K562 (cell line): ENCODE results near the gene PKLR. TPM values are rescaled to one million over a fixed set of nuclear protein-coding genes. Genes with fewer than 3 reads are reported as not detected.
A peak's percentile ranks its signal among the peaks of the same experiment; 100 is the strongest.

Experiments used
- HMBOX1 ChIP-seq: sonication (generic); IDR thresholded peaks from 2 replicates; pipeline ENCODE4 v1.6.1; 2016
- IRF9 ChIP-seq: fragments of 450-650 bp; IDR thresholded peaks from 2 replicates; pipeline ENCODE4 v1.6.1; 2016; ENCODE audit warnings: missing biosample characterization, missing genetic modification characterization
- L3MBTL2 ChIP-seq: fragments of 450-650 bp; IDR thresholded peaks from 2 replicates; pipeline ENCODE4 v1.6.1; 2016; ENCODE audit warnings: mild to moderate bottlenecking, moderate library complexity
- MAFK ChIP-seq: IDR thresholded peaks from 2 replicates; pipeline ENCODE4 v1.6.1; 2011; ENCODE audit warnings: low read length, improper control_type of control experiment
- RBM22 ChIP-seq: fragments of 200-400 bp; formaldehyde crosslinking; IDR thresholded peaks from 2 replicates; pipeline ENCODE4 v1.6.1; 2018; ENCODE audit warnings: low read length, low read depth; ENCODE audit not compliant: poor library complexity, severe bottlenecking
- SMAD3 ChIP-seq: fragments of 450-650 bp; formaldehyde crosslinking; conservative IDR thresholded peaks from 2 replicates; pipeline ENCODE4 v1.4.0; 2020; ENCODE audit warnings: mild to moderate bottlenecking
- STAT5A ChIP-seq: IDR thresholded peaks from 2 replicates; pipeline ENCODE4 v1.6.1; 2012; ENCODE audit warnings: low read length, inconsistent platforms, borderline replicate concordance
- TARDBP ChIP-seq: fragments of 450-650 bp; IDR thresholded peaks from 2 replicates; pipeline ENCODE4 v1.6.1; 2016
- ZHX1 ChIP-seq: fragments of 150-350 bp; conservative IDR thresholded peaks from 2 replicates; pipeline ENCODE4 v1.6.1; 2014; ENCODE audit warnings: low read length
- polyA plus RNA-seq, 8 experiments: library from polyadenylated mRNA; depleted of rRNA in 4 of 8; stranded (reverse) in 5 of 8; unstranded in 3 of 8; fragments of >200 nt; fragmentation: Nextera tagmentation in 2 of 8; fragmentation: Illumina TruSeq in 1 of 8; extraction: Ambion mirVana in 2 of 8; extraction: Trizol in 1 of 8; gene quantifications; 2 replicates each; pipeline versions ENCODE4 v1.2.1 to v1.2.3, GENCODE V29; 2011 to 2014; ENCODE audit warnings: inconsistent platforms in 1 of 8, missing spikeins in 1 of 8
- total RNA-seq, 7 experiments: library from RNA; depleted of rRNA in 6 of 7; stranded (reverse); fragments of >200 nt in 6 of 7; fragmentation: Illumina TruSeq in 2 of 7; extraction: Trizol in 2 of 7; gene quantifications; 2 replicates each; pipeline versions ENCODE4 v1.2.1 to v1.2.3, GENCODE V29; 2011 to 2021; ENCODE audit warnings: low replicate concordance in 1 of 7
- TF ChIP-seq, protein P1 (sequence below), 2 experiments: fragments of 450-650 bp in 1 of 2; sonication (generic) in 1 of 2; formaldehyde crosslinking in 1 of 2; IDR thresholded peaks; 2 replicates each; pipeline versions ENCODE4 v1.7.1 to v1.9.0; 2016 to 2022; ENCODE audit warnings: inconsistent platforms in 1 of 2, mild to moderate bottlenecking in 1 of 2, missing genetic modification reagents in 1 of 2
- TF ChIP-seq, protein P2 (sequence below), 2 experiments: fragments of 250-450 bp in 1 of 2; fragments of 450-650 bp in 1 of 2; sonication (Bioruptor Pico) in 1 of 2; IDR thresholded peaks; 2 replicates each; pipeline versions ENCODE4 v1.6.1 to v1.8.0; 2016 to 2021; ENCODE audit warnings: mild to moderate bottlenecking in 2 of 2, moderate library complexity in 2 of 2, missing compliant biosample characterization in 1 of 2, missing genetic modification characterization in 1 of 2

Gene PKLR
- total and polyA plus RNA-seq, 9 of the 15 experiments (the other 6 are each of a cell fraction or from before 2014, with no cell fraction given): 10.7 to 78.4 (median 38.2) TPM

DNA sequence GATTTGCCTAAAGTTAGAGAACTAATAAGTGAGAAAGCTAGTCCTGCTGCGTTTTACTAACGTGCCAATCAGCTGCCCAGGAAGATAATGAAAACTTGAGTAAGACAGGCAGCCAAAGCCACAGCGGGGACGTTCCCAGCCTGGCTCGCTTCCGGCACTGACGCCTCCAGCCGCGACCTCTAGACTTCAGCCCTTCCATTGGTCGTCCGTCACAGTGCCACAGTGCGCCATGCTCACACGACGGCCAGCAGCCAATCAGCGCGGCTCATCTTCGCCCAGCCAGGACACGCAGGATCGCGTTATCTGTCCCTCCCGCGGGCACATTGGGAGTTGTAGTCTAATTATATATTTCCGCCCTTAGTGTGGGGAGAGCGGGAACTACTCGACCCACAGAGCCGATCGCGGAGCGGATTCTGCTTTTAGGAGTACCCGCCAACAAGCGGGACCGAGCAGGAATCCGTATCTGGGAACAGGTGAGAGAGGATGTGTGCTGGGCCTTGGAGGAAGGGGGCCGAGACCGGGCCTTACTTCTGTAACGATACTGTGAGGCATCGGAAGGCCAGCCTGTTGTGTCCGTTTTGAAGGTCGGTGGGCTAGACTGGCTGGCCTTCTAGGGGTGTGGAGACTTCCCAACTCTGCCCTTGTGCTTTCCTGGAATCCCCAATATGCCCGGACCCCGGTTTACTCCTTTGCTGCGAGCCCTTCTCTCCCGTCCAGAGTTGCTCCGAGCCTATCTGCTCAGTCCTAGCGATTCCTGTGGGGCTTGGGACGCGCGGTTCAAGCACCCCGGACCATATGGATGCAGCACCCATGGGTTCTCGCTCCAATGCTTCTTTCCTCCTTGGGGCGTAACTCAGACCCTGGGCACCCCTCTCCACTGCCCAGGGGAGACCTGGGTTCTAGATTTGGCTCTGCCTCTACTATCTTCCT is 7.5 kb upstream of the PKLR start, which contains the start of gene FDPS (continued):
- TF ChIP-seq, protein P1, sequence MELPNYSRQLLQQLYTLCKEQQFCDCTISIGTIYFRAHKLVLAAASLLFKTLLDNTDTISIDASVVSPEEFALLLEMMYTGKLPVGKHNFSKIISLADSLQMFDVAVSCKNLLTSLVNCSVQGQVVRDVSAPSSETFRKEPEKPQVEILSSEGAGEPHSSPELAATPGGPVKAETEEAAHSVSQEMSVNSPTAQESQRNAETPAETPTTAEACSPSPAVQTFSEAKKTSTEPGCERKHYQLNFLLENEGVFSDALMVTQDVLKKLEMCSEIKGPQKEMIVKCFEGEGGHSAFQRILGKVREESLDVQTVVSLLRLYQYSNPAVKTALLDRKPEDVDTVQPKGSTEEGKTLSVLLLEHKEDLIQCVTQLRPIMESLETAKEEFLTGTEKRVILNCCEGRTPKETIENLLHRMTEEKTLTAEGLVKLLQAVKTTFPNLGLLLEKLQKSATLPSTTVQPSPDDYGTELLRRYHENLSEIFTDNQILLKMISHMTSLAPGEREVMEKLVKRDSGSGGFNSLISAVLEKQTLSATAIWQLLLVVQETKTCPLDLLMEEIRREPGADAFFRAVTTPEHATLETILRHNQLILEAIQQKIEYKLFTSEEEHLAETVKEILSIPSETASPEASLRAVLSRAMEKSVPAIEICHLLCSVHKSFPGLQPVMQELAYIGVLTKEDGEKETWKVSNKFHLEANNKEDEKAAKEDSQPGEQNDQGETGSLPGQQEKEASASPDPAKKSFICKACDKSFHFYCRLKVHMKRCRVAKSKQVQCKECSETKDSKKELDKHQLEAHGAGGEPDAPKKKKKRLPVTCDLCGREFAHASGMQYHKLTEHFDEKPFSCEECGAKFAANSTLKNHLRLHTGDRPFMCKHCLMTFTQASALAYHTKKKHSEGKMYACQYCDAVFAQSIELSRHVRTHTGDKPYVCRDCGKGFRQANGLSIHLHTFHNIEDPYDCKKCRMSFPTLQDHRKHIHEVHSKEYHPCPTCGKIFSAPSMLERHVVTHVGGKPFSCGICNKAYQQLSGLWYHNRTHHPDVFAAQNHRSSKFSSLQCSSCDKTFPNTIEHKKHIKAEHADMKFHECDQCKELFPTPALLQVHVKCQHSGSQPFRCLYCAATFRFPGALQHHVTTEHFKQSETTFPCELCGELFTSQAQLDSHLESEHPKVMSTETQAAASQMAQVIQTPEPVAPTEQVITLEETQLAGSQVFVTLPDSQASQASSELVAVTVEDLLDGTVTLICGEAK (IDR thresholded peaks at IDR 0.05): peak; percentile 76
- TF ChIP-seq, protein P1 (CRISPR knock-in tag; IDR thresholded peaks at IDR 0.05): no peak
- no peak for TF ChIP-seq SMAD3
- TF ChIP-seq, protein P2, sequence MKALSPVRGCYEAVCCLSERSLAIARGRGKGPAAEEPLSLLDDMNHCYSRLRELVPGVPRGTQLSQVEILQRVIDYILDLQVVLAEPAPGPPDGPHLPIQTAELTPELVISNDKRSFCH (CRISPR knock-in tag; IDR thresholded peaks at IDR 0.05): no peak
- TF ChIP-seq, protein P2 (tag; IDR thresholded peaks at IDR 0.05): 0 out of 2 replicates have a peak, but pooled peaks have one; percentile 21
- TF ChIP-seq IRF9 (tag): no peak
- TF ChIP-seq L3MBTL2: peak; percentile 90
- TF ChIP-seq RBM22: no peak
- TF ChIP-seq TARDBP: 0 out of 2 replicates have a peak, but pooled peaks have one; percentile 33
- peak; percentile 96 for TF ChIP-seq HMBOX1
- TF ChIP-seq STAT5A: no peak
- no peak for TF ChIP-seq ZHX1
- TF ChIP-seq MAFK: no peak
